ENCODE results near the gene PANX1. TPM values are rescaled to one million over a fixed set of nuclear protein-coding genes. Genes with fewer than 3 reads are reported as not detected.

Gene PANX1
- total RNA-seq, 1 experiment from 2014 or later: 37.5 TPM

GRCh38 chr11:94218372-94218771 is 89.7 kb downstream of the PANX1 start:
- H3K23me2 ChIP-seq (ENCODE audit: insufficient read length, low read depth, low read length, poor library complexity, severe bottlenecking): no peaks in the 10 kb centered on the region
- H3K4me1 Mint-ChIP-seq: peaks cover 0 to 2% of the 10 kb centered on the region in 2 experiments; a peak in 1 of 4 replicates
- H3K27ac Mint-ChIP-seq: no peak overlapping the region
- no peak for DNase-seq
- H4K8ac ChIP-seq (replicated peaks; ENCODE audit: insufficient read length, low read depth, low read length): no peak overlapping the region
- H3K36me3 Mint-ChIP-seq (ENCODE audit: insufficient read depth in 1 of 3, low read depth in 3 of 3): peaks cover 7 to 10% (median 10%) of the 10 kb centered on the region in 3 experiments; a peak in 6 of 7 replicates
- H3K9me3 ChIP-seq (ENCODE audit: control insufficient read depth, low read depth, low read length): peaks cover 10% of the 10 kb centered on the region
- H3K4me2 ChIP-seq (ENCODE audit: insufficient read depth, insufficient read length, low read length): no peak overlapping the region
- no peak overlapping the region for H3K18ac ChIP-seq (ENCODE audit: insufficient read length, low read depth, low read length)
- no peak overlapping the region for H3T11ph ChIP-seq (ENCODE audit: low read length)
- H2BK5ac ChIP-seq (ENCODE audit: insufficient read length, low read length): no peak overlapping the region
- no peak overlapping the region for H4K5ac ChIP-seq (ENCODE audit: insufficient read length, low read depth, low read length)
- H2BK120ac ChIP-seq (ENCODE audit: low read depth, low read length, poor library complexity, severe bottlenecking): no peak overlapping the region
- no peak overlapping the region for H2BK12ac ChIP-seq (ENCODE audit: insufficient read length, low read depth, low read length)
- no peaks in the 10 kb centered on the region for H3K79me1 ChIP-seq (ENCODE audit: insufficient read depth, low read depth, low read length, poor library complexity, severe bottlenecking)
- no peak overlapping the region for H3K56ac ChIP-seq (ENCODE audit: insufficient read length, low read depth, low read length)
- no peak overlapping the region for H2BK20ac ChIP-seq (ENCODE audit: low read depth, low read length, poor library complexity, severe bottlenecking)
- H3K14ac ChIP-seq (ENCODE audit: insufficient read depth, low read length): no peak overlapping the region
- no peak overlapping the region for H3K9ac ChIP-seq (ENCODE audit: extremely low read depth, insufficient read length, low read length)
- no peak for TF ChIP-seq CTCF (conservative IDR thresholded peaks at IDR 0.05)
- no peak overlapping the region for H2BK15ac ChIP-seq (ENCODE audit: low read depth, low read length)
- no peak overlapping the region for H3K23ac ChIP-seq (ENCODE audit: insufficient read length, low read depth, low read length)
- H3K79me2 ChIP-seq (ENCODE audit: insufficient read depth, low read length): no peaks in the 10 kb centered on the region
- H3K27me3 Mint-ChIP-seq (ENCODE audit: low read depth): peaks cover 7% of the 10 kb centered on the region
- no peak overlapping the region for H3K4ac ChIP-seq (ENCODE audit: low read depth, low read length)
- H3K4me3 Mint-ChIP-seq: no peak overlapping the region
- H3K27me3 ChIP-seq (ENCODE audit: insufficient read depth, low read length): no peaks in the 10 kb centered on the region
- no peak overlapping the region for H2AFZ ChIP-seq (ENCODE audit: low read length)
- no CpG with 5 or more reads among the region's 2 CpGs for WGBS (ENCODE audit: extremely low coverage, insufficient read length, low lambda C conversion rate)
- H3K9me3 Mint-ChIP-seq: peaks cover 21 to 23% of the 10 kb centered on the region in 2 experiments
- H4K20me1 ChIP-seq (ENCODE audit: control insufficient read depth, insufficient read depth, insufficient read length): no peaks in the 10 kb centered on the region
- H2AK5ac ChIP-seq (ENCODE audit: insufficient read length, low read length): no peak overlapping the region
- H3K4me1 ChIP-seq (ENCODE audit: insufficient read depth, low read length): no peaks in the 10 kb centered on the region
- H4K91ac ChIP-seq (ENCODE audit: insufficient read length, low read depth, low read length): no peak overlapping the region
- H3K27ac ChIP-seq (ENCODE audit: insufficient read length, low read depth, low read length): no peak overlapping the region

All from H9 (cell line).